Kidney (tissue), 14 donors: ENCODE measurements around the gene TBCD. TPM values are rescaled to one million over a fixed set of nuclear protein-coding genes. Genes with fewer than 3 reads are reported as not detected.
A peak's percentile ranks its signal among the peaks of the same experiment; 100 is the strongest.

Experiments used
- DNase-seq, 5 donors: peaks; one replicate each; pipeline ENCODE4 v3.0.0-alpha.2; 2013 to 2020
- FAIRE-seq: peaks from 2 replicates; lab custom pipeline; 2012; peaks lifted over from hg19 to GRCh38; lab: Jason Lieb, UNC
- H3K27ac ChIP-seq, 2 donors: one replicate each; pipeline ENCODE4 v1.7.0; 2013; ENCODE audit warnings: low read depth in 2 of 2, low read length in 2 of 2, inconsistent platforms in 1 of 2
- H3K27me3 ChIP-seq: one replicate; pipeline ENCODE4 v1.7.1; 2013; ENCODE audit warnings: low read length, inconsistent platforms; ENCODE audit not compliant: control insufficient read depth, insufficient read depth
- H3K36me3 ChIP-seq, 3 donors: one replicate each; pipeline versions ENCODE4 v1.7.0 to v1.7.1; 2013; ENCODE audit warnings: low read length in 3 of 3, control low read depth in 1 of 3, inconsistent platforms in 1 of 3; ENCODE audit not compliant: insufficient read depth in 3 of 3, control insufficient read depth in 2 of 3
- H3K4me1 ChIP-seq, 3 donors: one replicate each; pipeline versions ENCODE4 v1.7.0 to v1.7.1; 2013; ENCODE audit warnings: low read length in 3 of 3, inconsistent platforms in 1 of 3, low read depth in 1 of 3; ENCODE audit not compliant: control insufficient read depth in 2 of 3, insufficient read depth in 2 of 3
- H3K4me3 ChIP-seq, 3 donors: one replicate each; pipeline versions ENCODE4 v1.7.0 to v1.8.1; 2013; ENCODE audit warnings: low read length in 3 of 3, control low read depth in 1 of 3, inconsistent platforms in 1 of 3
- H3K9ac ChIP-seq, 3 donors: one replicate each; pipeline versions ENCODE4 v1.7.0 to v1.7.1; 2013; ENCODE audit warnings: low read length in 3 of 3, control low read depth in 1 of 3, inconsistent platforms in 1 of 3
- H3K9me3 ChIP-seq, 3 donors: one replicate each; pipeline versions ENCODE4 v1.7.0 to v1.7.1; 2013; ENCODE audit warnings: low read length in 3 of 3, control low read depth in 1 of 3, inconsistent platforms in 1 of 3; ENCODE audit not compliant: control insufficient read depth in 2 of 3, insufficient read depth in 1 of 3
- CTCF ChIP-seq: IDR thresholded peaks from 3 replicates; pipeline ENCODE4 v1.5.1; 2012; ENCODE audit warnings: mild to moderate bottlenecking, moderate library complexity, borderline replicate concordance; ENCODE audit not compliant: insufficient read depth; ENCODE audit errors: extremely low read depth
- intact Hi-C: fragments of 100-400 bp; cut with DNase I; formaldehyde crosslinking; loops from one replicate; pipeline ENCODE4 v1.11.1; 2022
- polyA plus RNA-seq: library from polyadenylated mRNA; stranded (reverse); fragments of 350-450 nt; fragmentation: Illumina TruSeq; extraction: RNeasy Lipid Tissue Mini Kit (QIAGEN cat#74804); gene quantifications from one replicate; pipeline ENCODE4 v1.2.3, GENCODE V29; 2014; ENCODE audit warnings: low read depth, low replicate concordance; ENCODE audit not compliant: insufficient read depth
- total RNA-seq: library from RNA; stranded (reverse); fragmentation: NEBNext Ultra II Directional; extraction: Animal tissue kit (Norgen Biotek cat#: 25700); gene quantifications from one replicate; pipeline ENCODE4 v1.2.1, GENCODE V29; 2021
- donor health status: control.
- donor health status: control.
- donor health status: control.
- donor health status: control.
- donor health status: control.
- donor health status: DM: yes; HTN: yes; CAD: no.
- donor health status: Normal renal cell carcinoma (clear cell type).

TBCD gene
- total and polyA plus RNA-seq, 2 donors from 2014 or later: 72.8 to 78.7 TPM

- DNase-seq (peak in 1 of 5 donors; percentile 68), FAIRE-seq (no peak)
- Histone ChIP-seq H3K27me3 (no peaks in the 10 kb centered on the region), H3K36me3 (no peaks in the 10 kb centered on the region), H3K4me3 (no peak overlapping the region), H3K9ac (no peak overlapping the region), H3K4me1 (no peaks in the 10 kb centered on the region), H3K27ac (no peak overlapping the region), H3K9me3 (no peaks in the 10 kb centered on the region)
- peak; percentile 49 for TF ChIP-seq CTCF
- intact Hi-C loops: loop anchor here (10.0 kb wide), 1 partner anchor 109 kb away; no protein-coding TSS in a partner anchor
Measured at GRCh38 chr17:82913304-82914043, 161.6 kb downstream of the TBCD start.

GRCh38 chr17:82914375-82914774 is 162.5 kb downstream of the TBCD start:
- Histone ChIP-seq H3K9ac (no peak overlapping the region), H3K4me1 (no peaks in the 10 kb centered on the region), H3K36me3 (peaks cover 0 to under 1% (median 0%) of the 10 kb centered on the region in 3 donors), H3K9me3 (no peaks in the 10 kb centered on the region), H3K4me3 (no peak overlapping the region), H3K27ac (no peak overlapping the region), H3K27me3 (no peaks in the 10 kb centered on the region)
- DNase-seq: peak in 3 of 5 donors; percentile 39 to 79 (median 61)
- intact Hi-C loops: loop anchor here (10.0 kb wide), 1 partner anchor 110 kb away; no protein-coding TSS in a partner anchor
- FAIRE-seq: no peak
- TF ChIP-seq CTCF: peak; percentile 41

GRCh38 chr17:82915010-82915756 is 163.3 kb downstream of the TBCD start:
- no peak for TF ChIP-seq CTCF
- Histone ChIP-seq H3K4me3 (no peak overlapping the region), H3K27ac (no peak overlapping the region), H3K4me1 (no peaks in the 10 kb centered on the region), H3K36me3 (peaks cover 0 to 4% (median 0%) of the 10 kb centered on the region in 3 donors), H3K9me3 (no peaks in the 10 kb centered on the region), H3K9ac (no peak overlapping the region), H3K27me3 (no peaks in the 10 kb centered on the region)
- intact Hi-C loops: loop anchor here (10.0 kb wide), 1 partner anchor 110 kb away; no protein-coding TSS in a partner anchor
- DNase-seq: peak in 2 of 5 donors; percentile 24 to 36
- no peak for FAIRE-seq
